ENCODE data around the gene RALGDS.

Gene RALGDS

DNA sequence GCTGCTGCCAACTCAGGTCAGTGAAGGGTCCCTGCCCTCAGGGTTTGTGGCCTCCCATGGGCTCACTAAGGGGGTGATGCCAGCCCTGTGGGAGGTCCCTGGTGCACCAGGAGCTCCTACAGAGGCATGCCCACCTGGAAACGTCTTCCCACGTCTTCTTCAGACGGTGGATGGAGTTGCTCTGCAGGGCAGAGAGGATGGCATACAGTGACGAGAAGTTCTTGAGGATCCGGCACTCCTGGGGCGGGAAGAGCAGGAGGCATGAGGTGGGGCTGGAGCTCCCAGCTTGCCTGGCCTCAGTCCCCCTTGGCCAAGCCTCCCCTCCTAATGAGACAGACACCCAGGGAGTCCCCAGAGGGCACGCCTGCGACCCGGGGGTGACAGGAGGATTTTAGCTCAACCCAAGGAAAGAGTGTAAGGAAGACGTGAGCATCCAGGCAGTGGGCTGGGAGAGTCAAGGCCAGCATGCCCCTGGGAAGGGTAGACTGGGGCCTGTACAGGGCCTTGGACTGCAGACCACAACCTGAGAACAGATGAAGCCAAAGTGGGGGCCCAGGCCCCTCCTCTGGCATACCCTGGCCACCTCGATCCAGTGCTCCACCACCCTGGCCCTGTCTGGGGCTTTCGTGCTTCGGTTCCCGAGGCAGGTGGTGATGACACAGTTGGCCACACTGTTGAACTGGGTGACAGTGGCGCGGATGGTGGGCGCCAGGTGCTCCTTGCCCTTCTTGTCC is 14.4 kb downstream of the RALGDS start:
- Histone ChIP-seq H3K36me3 (ENCODE audit: insufficient read depth, low read length) (peaks cover 45% of the 10 kb centered on the region), H3K9ac (ENCODE audit: low read depth, low read length) (no peak overlapping the region), H3K4me3 (ENCODE audit: low read length) (no peak overlapping the region), H3K9me3 (replicated peaks; ENCODE audit: low read length) (no peaks in the 10 kb centered on the region), H3K27me3 (ENCODE audit: control insufficient read depth, insufficient read depth, low read length) (no peaks in the 10 kb centered on the region), H3K4me2 (ENCODE audit: low read length) (no peak overlapping the region), H3K4me1 (ENCODE audit: control insufficient read depth, insufficient read depth, low read length) (no peaks in the 10 kb centered on the region)

DNA sequence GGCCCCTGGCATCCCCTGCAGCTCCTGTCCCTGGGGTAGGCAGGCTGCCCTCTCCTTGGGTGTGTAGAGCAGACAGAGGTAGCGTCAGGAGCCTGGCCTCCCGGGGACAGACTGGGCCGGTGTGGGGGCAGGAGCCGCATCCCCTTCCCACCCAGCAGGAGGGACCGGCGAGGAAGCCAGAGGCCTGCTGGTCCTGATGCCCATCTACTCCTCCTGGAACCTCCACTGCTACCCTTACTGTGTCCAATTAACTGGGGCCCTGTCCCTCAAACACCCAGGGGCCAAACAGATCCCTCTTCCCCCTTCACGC is 15.6 kb downstream of the RALGDS start:
- no peaks in the 10 kb centered on the region for H3K4me1 ChIP-seq (ENCODE audit: control insufficient read depth, insufficient read depth, low read length)
- no peak overlapping the region for H3K9ac ChIP-seq (ENCODE audit: low read depth, low read length)
- H3K9me3 ChIP-seq (replicated peaks; ENCODE audit: low read length) = no peaks in the 10 kb centered on the region
- no peaks in the 10 kb centered on the region for H3K27me3 ChIP-seq (ENCODE audit: control insufficient read depth, insufficient read depth, low read length)
- H3K36me3 ChIP-seq (ENCODE audit: insufficient read depth, low read length) = peaks cover 56% of the 10 kb centered on the region
- H3K4me2 ChIP-seq (ENCODE audit: low read length) = no peak overlapping the region
- no peak overlapping the region for H3K4me3 ChIP-seq (ENCODE audit: low read length)

DNA sequence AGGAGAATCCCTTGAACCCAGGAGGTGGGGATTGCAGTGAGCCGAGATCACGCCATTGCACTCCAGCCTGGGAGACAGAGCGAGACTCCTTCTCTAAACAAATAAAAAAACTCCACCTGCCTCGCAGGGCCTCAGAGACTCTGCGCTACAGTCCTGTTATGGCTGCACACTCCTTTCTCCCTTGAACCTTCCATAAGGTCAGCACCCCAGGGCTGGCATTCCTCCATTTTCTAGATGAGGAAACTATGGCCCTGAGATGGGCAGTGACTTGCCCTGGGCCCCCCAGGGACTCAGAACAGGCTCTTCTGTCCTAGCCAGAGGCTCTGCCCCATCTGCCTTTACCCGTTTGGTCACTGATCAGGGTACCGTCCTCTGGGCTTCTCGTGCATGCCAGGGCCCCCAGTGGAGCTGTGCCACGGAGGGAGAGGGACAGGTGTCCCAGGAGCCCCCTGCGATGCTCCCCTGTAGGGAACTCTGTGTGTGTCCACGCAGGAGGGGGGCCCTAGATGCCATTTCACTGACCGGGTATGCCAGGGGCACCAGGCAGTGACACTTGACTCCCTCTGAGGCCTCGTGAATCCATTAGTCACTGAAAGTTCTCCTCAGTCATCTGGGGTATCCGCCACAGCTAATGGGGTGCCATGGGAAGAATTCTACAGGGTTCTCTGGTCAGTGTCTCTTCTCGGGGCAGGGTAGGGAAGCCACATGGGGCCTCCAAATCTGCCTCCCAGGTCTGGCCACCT is 16.2 kb downstream of the RALGDS start:
- no peak overlapping the region for H3K4me3 ChIP-seq (ENCODE audit: low read length)
- no peaks in the 10 kb centered on the region for H3K9me3 ChIP-seq (replicated peaks; ENCODE audit: low read length)
- no peaks in the 10 kb centered on the region for H3K4me1 ChIP-seq (ENCODE audit: control insufficient read depth, insufficient read depth, low read length)
- H3K4me2 ChIP-seq (ENCODE audit: low read length) = no peak overlapping the region
- no peaks in the 10 kb centered on the region for H3K27me3 ChIP-seq (ENCODE audit: control insufficient read depth, insufficient read depth, low read length)
- no peak overlapping the region for H3K9ac ChIP-seq (ENCODE audit: low read depth, low read length)
- peaks cover 57% of the 10 kb centered on the region for H3K36me3 ChIP-seq (ENCODE audit: insufficient read depth, low read length)

DNA sequence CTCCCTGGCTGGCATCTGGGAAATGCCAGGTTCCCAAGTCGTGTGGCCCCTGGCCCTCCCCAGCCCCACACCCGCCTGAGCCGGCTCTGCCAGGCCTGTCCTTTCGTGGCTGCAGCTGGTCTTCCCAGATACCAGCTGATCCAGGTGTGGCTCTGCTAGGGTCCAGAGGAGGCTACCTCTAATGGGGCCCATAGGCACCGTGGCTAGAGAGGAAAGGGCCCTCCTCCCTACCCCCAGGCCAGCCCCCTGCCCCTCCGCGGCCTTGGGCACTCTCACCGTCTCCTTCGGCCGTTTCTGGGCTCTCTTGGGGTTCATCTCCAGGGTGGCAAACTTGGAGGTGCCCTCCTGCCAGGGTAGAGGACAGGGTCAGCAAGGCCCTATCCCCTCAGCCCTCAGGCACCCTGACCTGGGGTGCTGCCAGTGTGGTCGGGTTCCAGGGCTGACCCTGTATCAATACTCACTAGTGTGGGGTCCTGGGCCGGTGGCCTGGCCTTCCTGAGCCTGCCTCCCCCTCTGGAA is 17.0 kb downstream of the RALGDS start:
- Histone ChIP-seq H3K4me1 (ENCODE audit: control insufficient read depth, insufficient read depth, low read length) (no peaks in the 10 kb centered on the region), H3K27me3 (ENCODE audit: control insufficient read depth, insufficient read depth, low read length) (no peaks in the 10 kb centered on the region), H3K36me3 (ENCODE audit: insufficient read depth, low read length) (peaks cover 57% of the 10 kb centered on the region), H3K9me3 (replicated peaks; ENCODE audit: low read length) (no peaks in the 10 kb centered on the region), H3K4me3 (ENCODE audit: low read length) (no peak overlapping the region), H3K9ac (ENCODE audit: low read depth, low read length) (no peak overlapping the region), H3K4me2 (ENCODE audit: low read length) (no peak overlapping the region)

DNA sequence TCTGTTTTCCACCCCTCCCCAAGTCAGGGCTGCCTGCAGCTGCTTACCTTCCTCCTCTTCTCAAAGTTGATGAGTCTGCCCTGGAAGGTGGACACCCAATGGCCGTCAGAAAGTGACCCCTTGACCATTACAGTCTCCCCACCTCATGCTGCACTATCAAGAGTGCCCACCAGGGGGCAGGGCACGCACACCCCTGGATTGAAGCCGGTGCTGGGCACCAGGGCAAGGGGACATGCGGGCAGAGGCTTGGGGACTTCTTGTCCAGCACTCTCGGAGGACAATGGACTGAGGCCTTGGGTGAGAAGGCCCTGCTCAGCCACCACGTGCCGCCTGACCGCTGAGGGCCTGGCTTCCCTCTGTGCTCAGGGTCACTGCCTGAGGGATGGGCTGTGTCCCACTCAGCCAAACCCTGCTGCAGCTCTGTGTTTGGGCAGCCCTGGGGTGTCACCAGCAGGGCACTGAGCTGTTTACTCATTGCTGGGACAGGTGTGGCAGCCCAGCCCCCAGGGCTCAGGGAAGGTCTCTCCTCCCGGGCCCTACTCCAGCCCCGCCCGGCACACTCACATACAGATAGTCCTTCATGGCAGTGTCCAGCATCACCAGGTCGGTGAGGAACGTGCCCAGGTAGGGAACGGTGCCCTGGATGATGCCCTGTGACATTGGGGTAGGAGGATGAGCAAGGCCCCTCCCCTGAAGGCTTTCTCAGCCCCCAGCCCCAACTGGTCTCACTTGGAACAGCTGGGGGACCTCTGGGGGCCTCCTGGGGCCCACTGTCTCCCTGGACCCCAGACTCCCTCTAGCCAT is 17.7 kb downstream of the RALGDS start:
- Histone ChIP-seq H3K9me3 (replicated peaks; ENCODE audit: low read length) (no peaks in the 10 kb centered on the region), H3K36me3 (ENCODE audit: insufficient read depth, low read length) (peaks cover 54% of the 10 kb centered on the region), H3K4me2 (ENCODE audit: low read length) (no peak overlapping the region), H3K4me1 (ENCODE audit: control insufficient read depth, insufficient read depth, low read length) (no peaks in the 10 kb centered on the region), H3K4me3 (ENCODE audit: low read length) (no peak overlapping the region), H3K9ac (ENCODE audit: low read depth, low read length) (no peak overlapping the region), H3K27me3 (ENCODE audit: control insufficient read depth, insufficient read depth, low read length) (no peaks in the 10 kb centered on the region)

DNA sequence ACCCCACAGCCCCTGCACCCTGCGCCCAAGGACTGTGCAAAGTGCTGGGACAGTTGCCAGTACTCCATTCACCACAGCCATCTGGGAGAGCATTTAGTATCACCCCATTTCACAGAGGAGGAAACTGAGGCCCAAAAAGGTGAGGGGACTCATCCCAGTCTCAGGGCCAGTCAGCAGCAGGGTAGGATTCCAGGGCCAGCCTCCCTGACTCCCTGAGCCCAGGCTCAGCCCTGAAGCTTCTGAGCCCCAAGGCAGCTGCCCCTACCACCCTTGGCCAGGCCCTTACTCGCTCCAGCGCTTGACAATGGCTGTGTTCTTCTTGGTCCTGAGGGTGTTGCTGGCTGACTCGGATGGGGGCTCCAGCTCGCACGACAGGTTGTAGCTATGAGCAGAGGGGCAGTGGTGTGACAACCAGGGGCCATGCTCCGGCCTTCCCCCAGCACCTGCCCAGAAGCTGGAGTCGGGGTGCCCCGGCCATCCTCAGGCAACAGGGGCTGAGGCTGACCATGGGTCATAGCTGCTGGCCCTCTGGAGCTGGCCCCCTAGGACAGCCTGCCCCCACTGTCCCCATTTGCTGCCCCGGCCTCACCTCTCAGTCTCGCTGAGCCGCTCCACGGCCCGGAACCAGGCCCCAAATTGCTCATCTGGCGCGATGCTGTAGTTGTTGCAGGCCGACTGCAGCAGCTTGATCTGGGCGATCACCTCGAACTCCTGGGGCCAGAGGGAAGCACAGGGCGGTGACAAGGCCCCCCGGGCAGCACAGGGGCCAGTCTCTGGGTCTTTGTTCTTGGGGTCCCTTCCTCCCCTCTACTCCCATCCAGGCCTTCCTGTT is 18.6 kb downstream of the RALGDS start:
- Histone ChIP-seq H3K9ac (ENCODE audit: low read depth, low read length) (no peak overlapping the region), H3K9me3 (replicated peaks; ENCODE audit: low read length) (no peaks in the 10 kb centered on the region), H3K4me3 (ENCODE audit: low read length) (no peak overlapping the region), H3K27me3 (ENCODE audit: control insufficient read depth, insufficient read depth, low read length) (no peaks in the 10 kb centered on the region), H3K4me2 (ENCODE audit: low read length) (no peak overlapping the region), H3K4me1 (ENCODE audit: control insufficient read depth, insufficient read depth, low read length) (no peaks in the 10 kb centered on the region), H3K36me3 (ENCODE audit: insufficient read depth, low read length) (peaks cover 54% of the 10 kb centered on the region)

DNA sequence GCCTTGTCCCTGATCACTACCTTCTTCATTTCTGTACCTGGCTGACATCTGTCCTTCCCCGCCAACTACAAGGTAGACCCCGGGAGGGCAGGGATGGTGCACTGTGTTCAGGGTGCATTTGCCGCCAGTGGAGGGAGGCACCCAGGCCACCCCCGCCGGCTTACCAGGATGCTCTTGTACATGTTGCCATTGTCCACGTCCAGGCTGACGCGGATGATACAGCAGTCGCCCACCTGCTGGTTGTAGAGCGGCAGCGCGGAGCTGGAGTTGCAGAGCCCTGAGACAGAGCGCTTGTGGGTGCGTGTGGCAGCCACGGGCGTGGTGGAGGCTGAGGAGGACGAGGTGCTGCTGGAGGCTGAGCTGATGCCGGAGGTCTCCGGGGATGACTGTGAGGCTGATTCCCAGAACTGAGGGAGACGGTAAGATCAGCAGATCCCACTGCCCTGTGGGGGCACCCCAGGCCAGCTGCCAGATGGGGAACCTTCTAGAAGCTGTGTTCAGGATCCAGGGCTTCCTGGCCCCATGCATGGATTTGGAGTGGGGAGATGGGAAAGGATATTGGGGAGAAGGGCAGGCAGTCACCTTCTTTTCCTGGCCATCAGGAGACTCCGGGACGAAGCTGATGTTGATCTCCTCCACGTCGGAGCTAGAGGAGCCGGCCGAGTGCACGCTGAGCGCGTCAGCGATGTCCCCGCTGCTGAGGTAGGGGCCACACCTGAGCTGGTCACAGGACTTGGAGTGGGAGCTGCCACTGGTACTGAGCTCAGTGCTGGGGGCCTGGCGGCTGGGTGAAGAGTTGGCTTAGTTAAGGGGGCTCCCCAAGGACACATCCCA is 19.5 kb downstream of the RALGDS start:
- Histone ChIP-seq H3K27me3 (ENCODE audit: control insufficient read depth, insufficient read depth, low read length) (no peaks in the 10 kb centered on the region), H3K4me2 (ENCODE audit: low read length) (no peak overlapping the region), H3K9me3 (replicated peaks; ENCODE audit: low read length) (peaks cover 2% of the 10 kb centered on the region), H3K36me3 (ENCODE audit: insufficient read depth, low read length) (peaks cover 51% of the 10 kb centered on the region), H3K4me3 (ENCODE audit: low read length) (no peak overlapping the region), H3K4me1 (ENCODE audit: control insufficient read depth, insufficient read depth, low read length) (no peaks in the 10 kb centered on the region), H3K9ac (ENCODE audit: low read depth, low read length) (no peak overlapping the region)

DNA sequence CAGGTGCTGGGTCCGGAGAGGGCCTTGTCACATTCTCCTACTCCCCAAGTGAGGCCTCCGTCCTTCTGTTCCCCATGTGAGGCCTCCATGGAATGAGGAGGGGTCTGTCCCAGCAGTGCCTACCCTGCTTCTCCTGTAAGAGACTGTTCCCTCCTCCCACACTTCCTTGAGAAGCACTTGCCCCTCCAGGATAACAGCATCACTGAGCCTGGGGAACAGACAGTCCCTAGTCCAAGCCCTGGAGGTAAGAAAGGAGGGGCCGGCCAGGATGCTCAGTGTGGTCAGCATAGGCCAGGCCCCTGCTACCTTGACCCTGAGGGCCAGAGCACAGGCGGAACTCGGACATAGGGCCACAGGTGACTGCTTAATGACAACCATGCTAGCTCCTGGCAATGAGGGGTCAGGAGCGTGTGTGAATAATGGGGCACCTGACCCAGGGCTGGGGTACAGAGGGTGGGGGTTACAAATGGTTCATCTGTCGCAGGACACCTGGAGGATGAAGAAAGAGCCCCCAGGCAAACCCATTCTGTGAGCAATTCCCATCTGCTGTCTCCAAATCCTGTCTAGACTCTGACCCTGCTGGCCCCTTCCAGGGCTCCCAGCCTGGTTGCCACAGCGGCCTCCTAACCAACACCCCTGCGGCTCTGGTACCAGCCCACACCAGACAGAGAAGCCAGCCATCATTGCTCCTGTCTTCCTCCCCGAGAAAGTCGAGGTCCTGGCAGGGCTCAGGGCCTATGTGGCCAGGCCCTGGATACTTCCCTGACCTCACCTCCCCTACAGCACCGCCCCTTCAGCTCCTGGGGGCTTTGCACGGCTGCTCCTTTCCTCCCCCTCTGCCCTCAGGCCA is 20.3 kb downstream of the RALGDS start:
- peaks cover 50% of the 10 kb centered on the region for H3K36me3 ChIP-seq (ENCODE audit: insufficient read depth, low read length)
- H3K4me1 ChIP-seq (ENCODE audit: control insufficient read depth, insufficient read depth, low read length) = no peaks in the 10 kb centered on the region
- peaks cover 7% of the 10 kb centered on the region for H3K9me3 ChIP-seq (replicated peaks; ENCODE audit: low read length)
- no peaks in the 10 kb centered on the region for H3K27me3 ChIP-seq (ENCODE audit: control insufficient read depth, insufficient read depth, low read length)
- H3K9ac ChIP-seq (ENCODE audit: low read depth, low read length) = no peak overlapping the region
- no peak overlapping the region for H3K4me2 ChIP-seq (ENCODE audit: low read length)
- no peak overlapping the region for H3K4me3 ChIP-seq (ENCODE audit: low read length)

DNA sequence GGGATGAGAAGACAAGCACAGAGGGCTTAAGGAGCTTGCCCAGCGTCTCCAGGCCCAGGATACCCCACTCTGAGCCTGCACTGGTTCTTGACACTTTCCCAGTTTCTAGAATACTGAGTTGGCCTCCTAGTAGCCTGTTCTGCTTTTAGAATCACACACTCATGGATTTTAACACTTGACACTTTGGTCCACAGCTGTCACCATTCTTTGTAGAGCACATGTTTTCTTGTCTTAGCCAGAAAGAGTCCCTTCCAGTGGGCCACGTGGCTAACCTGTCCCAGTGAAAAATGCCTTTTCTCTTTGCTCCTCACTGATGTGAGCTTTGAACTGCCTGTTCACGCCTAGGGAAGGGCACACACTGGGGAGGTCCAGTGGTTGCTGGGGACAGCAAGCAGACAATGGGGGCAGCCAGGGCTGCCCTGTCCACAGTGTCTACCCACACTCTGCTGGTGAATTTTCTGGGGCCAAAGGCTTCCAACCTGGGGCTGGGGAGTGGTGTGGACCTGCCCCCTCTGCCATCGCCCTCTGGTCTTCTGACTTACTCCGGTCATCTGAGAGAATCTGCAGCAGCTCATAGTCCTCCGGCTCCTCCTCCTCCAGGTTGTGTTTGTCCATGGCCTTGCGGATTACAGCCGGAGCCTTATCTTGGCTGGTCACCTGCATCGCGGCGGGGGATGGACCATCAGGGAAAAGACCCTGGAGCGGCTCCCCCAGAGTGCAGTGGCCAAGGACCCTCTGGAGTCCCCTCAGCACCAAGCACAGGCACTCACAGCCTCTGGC is 21.1 kb downstream of the RALGDS start:
- H3K36me3 ChIP-seq (ENCODE audit: insufficient read depth, low read length) = peaks cover 50% of the 10 kb centered on the region

More for the DNA sequence above, 21.1 kb downstream of the RALGDS start:
- Histone ChIP-seq H3K9ac (ENCODE audit: low read depth, low read length) (no peak overlapping the region), H3K27me3 (ENCODE audit: control insufficient read depth, insufficient read depth, low read length) (no peaks in the 10 kb centered on the region), H3K4me1 (ENCODE audit: control insufficient read depth, insufficient read depth, low read length) (no peaks in the 10 kb centered on the region), H3K9me3 (replicated peaks; ENCODE audit: low read length) (peaks cover 7% of the 10 kb centered on the region), H3K4me2 (ENCODE audit: low read length) (no peak overlapping the region), H3K4me3 (ENCODE audit: low read length) (no peak overlapping the region)

All from skeletal muscle satellite cell (primary cell).